ENCODE measurements around the gene PRKCSH.

PRKCSH gene

GRCh38 chr19:11475861-11476260 lies 40.4 kb downstream of the PRKCSH start:
- no peak for DNase-seq (ENCODE audit: low spot score)

- no peak for DNase-seq (ENCODE audit: low spot score)
These were observed 43.0 kb downstream of the PRKCSH start for GRCh38 chr19:11478167-11479089.

GRCh38 chr19:11479090-11479897 lies 43.9 kb downstream of the PRKCSH start:
- DNase-seq (ENCODE audit: low spot score), result peak; percentile 85

GRCh38 chr19:11479898-11480714 lies 44.7 kb downstream of the PRKCSH start:
- DNase-seq (ENCODE audit: low spot score), result peak; percentile 39

GRCh38 chr19:11480715-11481533 lies 45.5 kb downstream of the PRKCSH start, which contains the start of gene ELAVL3:
Gene ELAVL3 (minus strand): TSS chr19:11481046. CDS start chr19:11480608, 438 bp downstream.
- peak; percentile 70 for DNase-seq (ENCODE audit: low spot score)

DNA sequence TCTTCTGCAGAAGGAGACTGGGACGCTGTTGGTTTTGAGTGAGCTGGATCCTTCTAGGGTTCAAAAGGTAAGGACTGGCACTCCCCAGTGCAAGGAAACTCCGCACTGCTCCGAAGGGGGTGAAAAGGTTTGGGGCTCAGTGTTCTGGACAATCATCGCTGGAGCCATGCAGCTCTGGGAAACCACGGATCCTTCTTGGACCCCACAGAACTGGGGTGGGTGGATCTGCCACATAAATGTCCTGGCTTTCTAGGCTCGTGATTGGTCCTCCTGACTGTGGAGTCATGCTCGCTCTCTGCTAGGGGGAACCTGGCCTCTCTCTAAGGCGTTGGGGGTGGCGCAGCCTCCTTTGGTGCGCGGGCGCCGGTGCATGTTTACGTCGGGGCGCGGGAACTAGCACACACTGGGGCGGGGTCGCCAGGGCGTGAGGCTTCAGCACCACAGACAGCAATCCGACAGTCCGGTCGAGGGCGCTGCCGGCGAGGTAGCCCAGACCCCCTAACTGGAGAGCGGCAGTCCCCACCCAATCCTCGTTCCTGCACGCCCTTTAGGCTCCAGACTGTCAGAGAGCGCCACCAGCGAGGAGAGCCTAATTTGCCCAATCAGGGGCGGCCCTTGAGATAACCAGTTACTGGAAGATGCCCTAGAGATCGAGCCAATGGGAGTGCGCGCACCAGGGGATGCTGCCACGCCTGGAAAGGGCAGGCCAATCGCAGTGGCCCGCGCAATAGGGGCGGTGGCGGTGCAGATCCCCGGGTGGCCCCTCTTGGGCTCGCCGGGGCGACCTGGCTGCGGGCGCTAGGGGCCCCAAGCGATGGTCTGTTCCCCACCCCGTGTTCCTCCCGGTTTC lies 46.3 kb downstream of the PRKCSH start:
- DNase-seq (ENCODE audit: low spot score), result peak; percentile 98

DNA sequence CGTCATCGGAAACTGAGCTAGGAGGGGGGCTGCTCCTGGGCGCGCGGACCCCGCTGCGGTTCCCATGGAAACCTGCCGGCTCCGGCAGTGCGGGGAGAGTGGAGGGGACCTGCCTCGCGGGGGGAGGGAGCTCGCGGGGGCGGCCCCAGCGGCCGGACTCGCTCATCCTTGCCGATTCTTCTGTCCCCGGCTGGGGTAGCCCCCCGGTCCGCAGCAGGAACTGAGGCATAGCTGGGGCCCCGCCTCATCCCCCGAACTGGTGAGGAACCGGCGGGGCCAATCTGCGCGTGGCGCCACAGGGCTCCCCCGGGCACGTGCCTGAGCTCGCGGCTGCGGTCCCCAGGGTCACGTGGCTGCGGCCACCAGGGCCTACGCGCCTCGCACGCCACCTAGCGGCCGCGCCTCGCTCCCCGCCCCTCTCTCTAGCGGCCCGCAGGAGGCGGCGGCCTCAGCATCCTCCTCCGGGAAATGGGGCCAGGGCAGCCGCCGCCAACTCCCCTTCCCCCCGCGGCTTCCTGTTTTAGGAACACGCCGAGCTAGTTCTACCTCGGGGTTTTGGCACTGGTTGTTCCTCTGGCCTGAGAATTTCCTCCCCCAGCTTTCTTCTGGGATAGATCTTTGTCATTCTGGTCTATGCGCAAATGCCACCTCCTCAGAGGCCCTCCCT lies 47.1 kb downstream of the PRKCSH start:
- DNase-seq (ENCODE audit: low spot score), result peak; percentile 87

DNA sequence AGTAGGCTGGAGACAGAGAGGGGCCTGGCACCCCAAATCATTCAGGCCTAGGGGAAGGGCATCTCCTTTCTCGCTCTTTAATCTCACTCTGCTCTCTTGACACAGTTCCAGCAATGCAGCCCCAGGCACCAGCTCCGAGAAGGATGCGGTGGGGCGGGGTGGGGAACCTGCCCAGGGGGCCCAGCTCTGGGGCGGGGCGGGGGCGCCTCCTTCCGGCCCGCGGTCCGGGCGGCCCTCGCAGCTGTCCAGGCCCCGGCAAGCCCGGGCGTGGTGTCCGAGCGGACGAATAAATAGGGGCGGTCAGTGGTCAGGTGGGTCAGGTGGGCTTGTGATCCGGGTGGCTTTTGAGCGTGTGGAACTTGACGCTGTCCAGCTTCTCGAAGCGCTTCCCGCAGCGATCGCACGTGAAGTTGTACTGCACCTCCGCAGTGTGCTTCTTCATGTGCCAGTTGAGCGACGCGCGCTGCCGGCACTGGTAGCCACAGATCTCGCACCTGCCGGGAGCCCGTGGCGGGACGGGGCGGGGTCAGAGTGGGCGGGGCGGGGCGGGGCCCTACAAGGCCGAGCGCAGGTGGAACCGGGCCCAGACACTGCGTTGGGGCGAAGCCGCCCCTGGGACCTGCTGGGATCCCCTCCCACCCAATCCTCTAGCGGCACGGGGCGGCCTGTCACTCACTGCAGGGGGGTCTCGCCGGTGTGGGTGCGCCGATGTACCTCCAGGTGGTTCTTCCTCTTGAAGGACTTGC lies 48.1 kb downstream of the PRKCSH start:
- no peak for DNase-seq (ENCODE audit: low spot score)

GRCh38 chr19:11485245-11485837 lies 49.9 kb downstream of the PRKCSH start:
- no peak for DNase-seq (ENCODE audit: low spot score)

GRCh38 chr19:11486661-11487503 lies 51.4 kb downstream of the PRKCSH start:
- DNase-seq (ENCODE audit: low spot score), result no peak

- DNase-seq (ENCODE audit: low spot score), result no peak
These were observed 53.9 kb downstream of the PRKCSH start for GRCh38 chr19:11489378-11489777.

DNA sequence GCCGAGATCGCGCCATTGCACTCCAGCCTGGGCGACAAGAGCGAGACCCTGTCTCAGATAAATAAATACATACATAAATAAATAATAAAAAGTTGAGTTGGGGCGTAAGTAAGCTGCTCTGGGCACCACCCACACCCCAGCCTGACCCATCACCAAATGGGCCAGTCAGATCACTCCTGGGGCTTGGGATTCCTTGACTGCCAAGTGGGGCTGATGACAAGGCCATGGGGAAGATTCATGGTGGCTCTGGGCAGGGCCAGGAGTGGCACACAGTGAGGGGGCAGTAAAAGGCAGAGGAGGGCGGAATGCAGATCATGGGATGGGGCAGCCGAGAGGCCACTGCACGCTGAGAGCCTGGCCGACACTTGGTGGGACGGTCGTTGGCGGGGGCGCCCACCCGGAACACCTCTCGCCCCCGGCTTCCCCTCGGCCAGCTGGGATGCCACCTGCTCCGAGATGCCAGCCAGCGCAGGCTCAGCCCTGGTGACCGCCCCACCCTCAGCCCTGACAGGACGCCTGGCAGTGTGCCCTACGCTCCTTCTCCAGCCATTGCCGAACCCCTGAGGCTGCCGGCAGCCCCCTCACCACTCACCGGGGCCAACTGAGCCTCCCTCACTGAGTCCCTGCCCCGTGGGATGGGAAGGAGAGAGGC lies 59.3 kb downstream of the PRKCSH start:
- no peak for DNase-seq (ENCODE audit: low spot score)

DNA sequence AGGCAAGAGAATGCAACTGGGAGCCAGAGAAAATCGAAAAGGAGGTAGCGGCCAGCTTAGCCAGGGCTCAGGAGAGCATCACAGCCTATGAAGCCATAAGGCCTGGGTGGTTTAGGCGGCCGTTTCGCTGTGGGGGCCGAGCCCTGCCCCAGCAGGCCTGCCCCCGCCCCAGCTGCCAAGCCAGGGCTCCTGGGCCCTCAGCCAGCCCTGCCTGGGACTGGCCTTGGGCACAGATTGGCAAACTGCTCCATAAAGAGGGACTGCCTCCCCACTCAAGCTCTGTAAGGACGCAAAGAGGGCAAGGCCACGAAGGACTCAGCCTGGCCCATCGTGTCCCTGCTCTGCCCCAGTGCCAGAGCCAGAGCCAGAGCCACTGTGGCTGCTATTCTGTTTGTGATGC lies 60.0 kb downstream of the PRKCSH start:
- DNase-seq (ENCODE audit: low spot score), result no peak

DNA sequence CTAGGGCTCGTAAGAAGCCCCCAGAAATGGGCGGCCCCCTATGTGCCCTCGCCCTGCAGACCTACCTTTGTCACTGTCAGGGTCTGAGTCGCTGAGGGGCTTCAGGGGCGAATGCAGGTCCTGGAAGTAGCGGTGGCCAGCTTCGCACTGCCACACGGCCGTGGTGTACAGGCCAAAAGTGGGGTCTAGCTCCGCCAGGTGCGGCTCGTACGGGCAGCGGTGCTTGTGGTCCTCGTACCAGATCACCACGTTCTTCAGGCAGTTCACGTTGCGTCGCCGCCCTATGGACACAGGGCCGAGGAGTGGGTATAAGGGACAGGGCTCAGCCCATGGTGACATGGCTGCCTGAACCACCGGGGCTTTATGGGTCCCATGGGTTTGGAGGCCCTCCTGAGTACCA lies 60.5 kb downstream of the PRKCSH start:
- DNase-seq (ENCODE audit: low spot score), result no peak

DNA sequence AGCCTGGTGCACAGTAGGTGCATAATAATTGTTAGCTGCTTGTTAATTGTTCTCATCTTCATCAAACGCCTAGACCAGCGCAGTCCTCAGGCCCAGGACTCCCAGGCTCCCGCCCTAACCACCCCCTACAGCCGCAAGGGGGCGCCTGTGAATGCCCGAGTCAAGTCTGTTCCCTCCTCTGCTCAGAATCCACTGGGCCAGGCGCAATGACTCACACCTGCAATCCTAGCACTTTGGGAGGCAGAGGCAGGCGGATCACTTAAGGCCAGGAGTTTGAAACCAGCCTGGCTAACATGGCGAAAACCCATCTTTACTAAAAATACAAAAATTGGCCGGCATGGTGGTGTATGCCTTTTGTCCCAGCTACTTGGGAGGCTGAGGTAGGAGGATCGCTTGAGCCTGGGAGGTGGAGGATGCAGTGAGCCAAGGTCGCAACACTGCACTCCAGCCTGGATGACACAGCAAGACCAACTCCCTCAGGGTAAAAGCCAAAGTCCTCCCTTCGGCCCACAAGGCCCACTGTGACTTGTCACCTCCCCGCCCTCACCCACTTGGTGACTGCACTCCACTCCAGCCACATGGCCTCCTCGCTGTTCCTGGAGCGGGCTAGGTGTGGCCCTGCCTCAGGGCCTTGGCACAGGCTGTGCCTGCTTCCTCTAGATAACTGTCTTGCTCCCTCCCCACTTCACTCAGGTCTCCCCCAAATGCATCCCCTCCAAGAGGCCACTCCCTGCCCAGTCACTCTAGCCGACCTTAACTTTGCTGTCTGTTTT lies 61.1 kb downstream of the PRKCSH start:
- peak; percentile 59 for DNase-seq (ENCODE audit: low spot score)

DNA sequence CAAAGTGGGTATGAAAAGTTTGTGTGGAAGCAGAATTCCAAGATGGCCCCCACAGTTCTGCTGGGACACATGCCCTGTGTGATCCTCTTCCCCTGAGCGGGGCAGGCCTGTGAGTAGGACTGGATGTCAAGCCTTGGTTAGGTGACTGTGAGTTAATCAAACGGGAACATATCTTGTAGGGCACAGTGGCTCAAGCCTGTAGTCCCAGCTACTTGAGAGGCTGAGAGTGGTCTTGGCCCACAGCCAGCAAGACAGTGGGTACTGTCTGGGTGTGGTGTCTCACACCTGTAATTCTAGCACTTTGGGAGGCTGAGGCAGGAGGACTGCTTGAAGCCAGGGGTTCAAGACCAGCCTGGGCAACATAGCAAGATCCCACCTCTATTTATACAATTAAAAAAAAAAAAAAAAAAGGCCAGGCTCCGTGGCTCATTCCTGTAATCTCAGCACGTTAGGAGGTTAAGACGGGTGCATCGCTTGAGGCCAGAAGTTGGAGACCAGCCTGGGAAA lies 63.8 kb downstream of the PRKCSH start:
- DNase-seq (ENCODE audit: low spot score), result no peak
